GM18508 (cell line): ENCODE measurements around the gene ROS1.
"Not testable (repeated sequence)": the region's sequence is repeated elsewhere in the genome, so short reads cannot be mapped to it uniquely, and the experiment has no call there.

Experiments used
- ATAC-seq: cut with Tn5 transposase; IDR thresholded peaks from one replicate; pipeline ENCODE4 v1.9.1; 2021; ENCODE audit warnings: moderate number of reproducible peaks; ENCODE audit not compliant: insufficient read depth, unreplicated experiment

Gene ROS1

DNA sequence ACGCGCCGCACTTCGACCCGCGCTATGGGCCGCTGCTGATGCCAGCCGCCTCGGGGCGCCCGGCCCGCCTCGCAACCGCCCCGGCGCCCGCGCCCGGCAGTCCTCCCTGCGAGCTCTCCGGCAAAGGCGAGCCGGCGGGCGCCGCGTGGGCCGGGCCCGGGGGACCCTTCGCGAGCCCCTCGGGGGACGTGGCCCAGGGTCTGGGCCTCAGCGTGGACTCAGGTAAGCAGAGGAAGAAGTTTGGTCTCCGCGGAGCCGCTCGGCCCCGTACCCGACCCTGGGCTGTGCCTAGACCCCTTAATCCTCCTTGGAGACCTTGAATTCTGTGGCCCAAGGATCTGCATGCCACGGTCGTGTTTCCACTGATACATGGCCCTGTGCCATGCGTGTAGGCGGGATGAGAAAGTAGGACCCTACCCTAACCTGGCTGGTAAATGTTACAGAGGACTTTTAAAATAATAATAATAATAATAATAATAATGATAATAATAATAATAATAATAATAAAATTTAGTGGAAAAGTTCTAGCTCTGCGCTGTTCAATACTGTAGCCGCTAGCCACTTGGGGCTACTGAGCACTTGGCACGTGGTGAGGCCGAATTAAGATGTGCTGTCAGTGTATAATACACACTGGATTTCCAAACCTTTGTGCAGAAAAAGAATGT is 154.8 kb downstream of the ROS1 start:
- ATAC-seq = no peak

DNA sequence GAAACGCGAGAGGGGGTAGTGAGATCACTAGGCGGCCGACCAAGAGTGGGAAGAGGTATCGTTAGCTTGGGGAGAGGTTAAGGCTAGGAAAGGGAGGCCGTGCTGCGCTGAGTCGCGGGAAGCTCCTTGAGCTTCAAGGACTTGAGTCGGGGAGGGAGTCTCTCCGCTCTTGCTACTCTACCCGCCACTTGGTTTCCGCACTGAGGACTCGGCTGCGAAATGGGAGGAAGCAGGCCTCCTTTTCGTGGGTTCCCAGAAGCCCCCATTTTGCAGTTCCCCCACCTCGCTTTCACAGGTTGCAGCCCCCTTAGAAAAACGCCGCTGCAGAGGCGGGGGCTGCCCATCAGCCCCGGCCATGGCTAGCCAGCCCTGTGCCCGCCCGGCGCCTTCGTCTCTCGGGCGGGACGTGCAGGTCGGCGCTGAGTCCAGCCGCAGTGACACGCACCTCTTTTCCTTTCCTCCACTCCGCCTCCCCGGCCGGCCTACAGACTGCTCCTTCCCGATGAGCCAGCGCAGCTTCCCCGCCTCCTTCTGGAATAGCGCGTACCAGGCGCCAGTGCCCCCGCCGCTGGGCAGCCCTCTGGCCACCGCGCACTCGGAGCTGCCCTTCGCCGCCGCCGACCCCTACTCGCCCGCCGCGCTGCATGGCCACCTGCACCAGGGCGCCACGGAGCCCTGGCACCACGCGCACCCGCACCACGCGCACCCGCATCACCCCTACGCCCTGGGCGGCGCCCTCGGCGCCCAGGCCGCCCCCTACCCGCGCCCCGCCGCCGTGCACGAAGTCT is 155.5 kb downstream of the ROS1 start:
- no peak for ATAC-seq

DNA sequence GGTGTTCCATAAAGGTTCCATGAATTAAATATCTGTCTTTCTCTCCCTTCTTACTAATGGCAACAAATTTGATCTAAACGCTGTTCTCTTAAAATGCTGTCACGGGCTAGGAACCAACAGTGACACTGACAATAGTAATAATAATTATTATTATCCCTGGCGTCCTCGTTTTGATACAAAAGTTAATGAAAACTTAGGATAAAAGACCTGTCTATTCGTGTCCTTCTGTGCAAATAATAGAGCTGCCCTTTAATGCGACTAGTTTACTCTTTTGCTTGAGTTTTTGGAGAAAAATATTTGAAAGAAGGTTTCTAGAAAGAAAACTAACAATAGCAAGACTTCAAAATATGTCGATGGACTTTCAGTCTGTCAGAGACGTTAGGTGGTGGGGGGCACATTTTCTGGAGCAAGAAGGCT is 156.1 kb downstream of the ROS1 start:
- ATAC-seq = no peak

DNA sequence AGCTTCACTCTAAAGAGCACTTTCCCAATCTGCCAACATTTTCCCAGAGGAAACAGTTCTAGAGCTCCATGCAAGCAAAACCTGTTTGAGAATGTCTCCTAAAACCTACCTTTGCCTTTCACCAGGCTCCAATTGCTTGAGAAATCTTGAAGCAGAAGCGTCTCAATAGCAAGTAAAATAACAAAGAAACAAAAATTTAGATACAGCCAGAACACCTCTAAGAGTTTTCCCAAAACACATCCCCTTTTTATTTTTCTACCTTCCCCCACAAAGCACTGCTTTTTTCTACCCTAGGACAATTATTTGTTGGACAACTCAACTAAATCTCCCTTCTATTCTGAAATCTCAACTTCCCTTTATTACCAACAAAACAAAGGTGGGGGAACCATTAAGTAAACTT is 156.8 kb downstream of the ROS1 start:
- ATAC-seq = no peak

DNA sequence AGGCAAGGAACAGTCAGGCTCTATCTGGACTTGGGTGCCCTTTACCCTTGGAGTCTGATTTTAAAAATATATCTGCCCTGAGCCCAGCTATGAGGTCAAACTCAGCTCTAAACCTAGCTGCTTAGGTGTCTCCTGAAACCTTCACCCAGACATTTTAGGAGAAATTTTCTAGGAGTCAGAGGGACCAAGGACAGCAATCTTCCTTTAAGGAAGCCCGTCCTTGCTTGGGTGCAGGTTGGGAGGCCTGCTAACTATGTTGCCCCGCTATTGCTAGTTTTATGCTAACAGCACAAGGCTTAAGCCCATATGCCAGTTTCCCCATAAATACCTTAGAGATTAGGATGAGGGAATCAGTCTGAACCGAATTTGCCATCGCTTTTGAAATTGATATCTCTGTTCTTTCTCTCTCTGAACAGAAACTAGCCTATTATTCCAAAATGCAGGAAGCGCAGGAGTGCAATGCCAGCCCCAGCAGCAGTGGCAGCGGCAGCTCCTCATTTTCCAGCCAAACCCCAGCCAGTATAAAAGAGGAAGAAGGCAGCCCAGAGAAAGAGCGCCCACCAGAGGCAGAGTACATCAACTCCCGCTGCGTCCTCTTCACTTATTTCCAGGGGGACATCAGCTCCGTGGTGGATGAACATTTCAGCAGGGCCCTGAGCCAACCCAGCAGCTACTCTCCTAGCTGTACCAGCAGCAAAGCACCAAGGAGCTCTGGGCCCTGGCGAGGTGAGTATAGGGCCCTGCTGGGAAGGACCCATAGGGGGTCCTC is 157.8 kb downstream of the ROS1 start:
- no peak for ATAC-seq

DNA sequence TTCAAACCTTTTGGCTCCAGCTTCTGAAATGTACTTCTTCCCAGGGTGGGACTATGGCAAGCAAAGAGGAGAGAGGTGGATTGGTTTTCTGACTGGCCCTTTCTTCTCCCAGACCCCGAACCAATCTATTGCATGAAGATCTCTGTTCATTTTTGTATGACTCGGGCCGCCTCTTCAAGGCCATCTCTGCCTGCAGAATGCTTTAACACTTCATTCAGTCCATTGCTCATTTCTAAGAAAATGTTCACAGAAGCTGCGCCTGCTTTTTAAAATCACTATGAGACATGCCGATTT is 158.7 kb downstream of the ROS1 start:
- ATAC-seq = no peak

- no peak for ATAC-seq
Observed at GRCh38 chr6:117266257-117267053, 159.3 kb downstream of the ROS1 start.

GRCh38 chr6:117265410-117266256 is 160.1 kb downstream of the ROS1 start, which contains the start of gene VGLL2:
Gene VGLL2, plus strand, starts transcription at chr6:117265558. Its CDS starts 206 bp downstream, at chr6:117265764.
- ATAC-seq = no peak

DNA sequence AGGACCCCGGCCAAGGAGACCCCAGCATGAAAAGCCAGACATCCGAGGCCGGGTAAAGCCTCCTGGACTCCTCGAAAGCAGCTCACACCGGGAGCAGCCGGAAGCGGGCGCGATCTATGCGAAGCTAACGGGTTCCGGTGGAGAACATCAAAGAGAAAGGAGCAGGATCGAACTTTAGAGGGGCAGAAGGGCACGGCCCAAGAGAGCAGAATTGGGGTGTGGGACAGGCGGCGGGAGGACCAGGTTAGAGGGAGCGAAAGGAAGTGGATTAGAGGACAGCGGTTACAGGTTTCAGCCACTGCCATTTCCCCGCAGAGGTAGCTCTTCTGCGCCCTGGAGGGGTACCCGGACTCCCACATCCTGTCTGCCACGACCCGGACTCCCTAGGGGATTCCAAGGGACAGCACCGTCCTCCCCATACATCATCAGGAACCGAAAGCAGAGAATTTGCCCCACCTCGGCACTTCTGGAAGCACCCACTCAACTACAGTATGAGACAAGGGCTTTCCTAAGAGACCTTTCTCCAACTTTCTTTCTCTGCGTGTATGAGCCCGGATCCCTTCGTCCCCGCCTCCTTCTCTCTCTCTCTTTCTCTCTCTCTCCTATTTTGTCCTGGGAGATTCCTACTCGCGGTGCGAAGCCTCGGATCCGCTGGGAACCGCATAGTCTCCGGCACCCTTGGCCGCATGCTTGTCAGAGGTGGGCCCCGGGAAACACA is 160.9 kb downstream of the ROS1 start:
- peak; percentile 62 for ATAC-seq

- ATAC-seq = peak; percentile 6
Observed at GRCh38 chr6:117264369-117264691, 161.4 kb downstream of the ROS1 start.

DNA sequence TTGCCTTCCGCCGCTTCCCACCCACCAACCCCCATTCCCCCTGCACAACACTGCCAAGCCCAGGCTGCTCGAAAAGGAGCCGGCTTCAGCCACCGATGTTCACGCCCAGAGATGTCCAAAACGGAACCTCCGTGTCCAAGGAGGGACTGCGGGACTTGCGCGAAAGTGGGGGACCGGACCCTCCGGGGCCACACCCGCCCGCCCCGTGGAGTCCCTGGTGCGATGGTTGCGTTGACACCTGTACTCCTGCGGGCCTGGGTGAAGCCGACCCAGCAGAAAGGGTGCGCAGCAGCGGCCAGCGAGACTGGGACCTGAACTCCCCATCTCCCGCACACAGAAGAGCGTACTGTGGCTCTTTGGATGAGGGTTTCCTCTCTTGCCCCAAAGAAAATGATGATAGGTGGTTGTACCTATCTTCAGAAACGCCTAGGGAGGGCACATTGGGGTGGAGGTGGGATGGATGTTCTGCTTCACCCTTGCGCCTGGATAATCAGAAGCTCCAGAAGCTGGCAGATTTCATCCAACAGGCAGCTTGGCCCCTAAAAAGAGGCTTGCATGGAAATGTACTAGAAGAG is 162.3 kb downstream of the ROS1 start:
- ATAC-seq = no peak

- no peak for ATAC-seq
Observed at GRCh38 chr6:117262799-117263198, 162.9 kb downstream of the ROS1 start.

GRCh38 chr6:117253785-117254184 is 172.0 kb downstream of the ROS1 start:
- no peak for ATAC-seq

DNA sequence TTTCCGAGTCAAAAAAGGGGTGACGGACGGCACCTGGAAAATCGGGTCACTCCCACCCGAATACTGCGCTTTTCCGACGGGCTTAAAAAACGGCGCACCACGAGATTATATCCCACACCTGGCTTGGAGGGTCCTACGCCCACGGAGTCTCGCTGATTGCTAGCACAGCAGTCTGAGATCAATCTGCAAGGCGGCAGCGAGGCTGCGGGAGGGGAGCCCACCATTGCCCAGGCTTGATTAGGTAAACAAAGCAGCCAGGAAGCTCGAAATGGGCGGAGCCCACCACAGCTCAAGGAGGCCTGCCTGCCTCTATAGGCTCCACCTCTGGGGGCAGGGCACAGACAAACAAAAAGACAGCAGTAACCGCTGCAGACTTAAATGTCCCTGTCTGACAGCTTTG is 180.8 kb downstream of the ROS1 start:
- not testable (repeated sequence) for ATAC-seq

DNA sequence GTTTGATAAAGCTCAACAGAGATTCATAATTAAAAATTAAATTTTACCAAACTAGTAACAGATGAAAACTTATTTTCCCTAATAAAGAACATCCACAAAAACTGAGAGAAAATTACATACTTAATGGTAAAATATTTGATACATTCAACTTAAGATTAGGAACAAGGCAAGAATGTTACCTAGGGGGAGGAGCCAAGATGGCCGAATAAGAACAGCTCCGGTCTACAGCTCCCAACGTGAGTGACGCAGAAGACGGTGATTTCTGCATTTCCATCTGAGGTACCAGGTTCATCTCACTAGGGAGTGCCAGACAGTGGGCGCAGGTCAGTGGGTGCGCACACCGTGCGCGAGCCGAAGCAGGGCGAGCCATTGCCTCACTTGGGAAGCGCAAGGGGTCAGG is 181.2 kb downstream of the ROS1 start:
- not testable (repeated sequence) for ATAC-seq
